ELR (cell line): ENCODE measurements around the gene CDY2B.
"Not testable (repeated sequence)": the region's sequence is repeated elsewhere in the genome, so short reads cannot be mapped to it uniquely, and the experiment has no call there.

Experiments
- DNase-seq: peaks from one replicate; pipeline ENCODE4 v3.0.0-alpha.2; 2015; ENCODE audit warnings: low read depth

The CDY2B gene, protein sequence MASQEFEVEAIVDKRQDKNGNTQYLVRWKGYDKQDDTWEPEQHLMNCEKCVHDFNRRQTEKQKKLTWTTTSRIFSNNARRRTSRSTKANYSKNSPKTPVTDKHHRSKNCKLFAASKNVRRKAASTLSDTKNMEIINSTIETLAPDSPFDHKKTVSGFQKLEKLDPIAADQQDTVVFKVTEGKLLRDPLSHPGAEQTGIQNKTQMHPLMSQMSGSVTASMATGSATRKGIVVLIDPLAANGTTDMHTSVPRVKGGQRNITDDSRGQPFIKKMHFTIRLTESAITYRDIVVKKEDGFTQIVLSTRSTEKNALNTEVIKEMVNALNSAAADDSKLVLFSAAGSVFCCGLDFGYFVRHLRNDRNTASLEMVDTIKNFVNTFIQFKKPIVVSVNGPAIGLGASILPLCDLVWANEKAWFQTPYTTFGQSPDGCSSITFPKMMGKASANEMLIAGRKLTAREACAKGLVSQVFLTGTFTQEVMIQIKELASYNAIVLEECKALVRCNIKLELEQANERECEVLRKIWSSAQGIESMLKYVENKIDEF

DNA sequence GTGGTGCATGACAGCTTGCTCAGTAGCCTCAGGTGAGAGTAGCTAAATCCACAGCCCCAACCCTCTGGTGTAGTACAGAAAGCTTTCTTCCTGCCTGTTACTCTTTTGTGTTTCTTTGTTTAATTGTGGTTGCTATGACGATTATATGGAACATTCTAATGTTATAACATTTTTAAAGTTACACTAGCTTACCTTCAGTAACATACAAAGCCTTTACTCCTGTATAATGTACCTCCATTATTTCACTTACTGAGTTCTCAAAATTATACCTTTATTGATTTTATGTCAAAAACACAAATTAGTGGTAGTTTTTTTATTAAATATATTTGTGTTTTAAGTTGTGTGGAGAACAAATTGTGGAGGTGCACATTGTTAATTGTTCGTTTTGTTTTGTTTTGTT lies at the start of gene CDY2B:
TSS of gene CDY2B (minus strand) at position 101 of the 400 bp plus-strand sequence. CDS start 328 bp downstream, outside the sequence.
- DNase-seq: not testable (repeated sequence)

DNA sequence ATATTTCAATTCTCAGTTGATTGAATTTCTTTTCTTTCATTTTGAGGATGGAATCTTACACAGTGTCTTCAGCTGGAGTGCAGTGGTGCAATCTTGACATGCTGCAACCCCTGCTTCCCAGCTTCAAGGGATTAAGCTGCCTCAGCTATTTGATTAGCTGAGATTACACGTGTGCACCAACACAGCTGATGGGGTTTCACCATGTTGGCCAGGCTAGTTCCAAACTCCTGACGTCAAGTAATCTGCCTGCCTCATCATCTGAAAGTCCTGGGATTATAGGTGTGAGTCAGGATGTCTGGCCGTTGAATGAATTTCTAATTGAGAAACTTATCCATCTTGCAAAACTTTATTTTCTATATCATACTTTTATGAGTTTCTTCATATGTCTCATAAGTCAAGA lies 28.0 kb upstream of the CDY2B start:
- DNase-seq: not testable (repeated sequence)

DNA sequence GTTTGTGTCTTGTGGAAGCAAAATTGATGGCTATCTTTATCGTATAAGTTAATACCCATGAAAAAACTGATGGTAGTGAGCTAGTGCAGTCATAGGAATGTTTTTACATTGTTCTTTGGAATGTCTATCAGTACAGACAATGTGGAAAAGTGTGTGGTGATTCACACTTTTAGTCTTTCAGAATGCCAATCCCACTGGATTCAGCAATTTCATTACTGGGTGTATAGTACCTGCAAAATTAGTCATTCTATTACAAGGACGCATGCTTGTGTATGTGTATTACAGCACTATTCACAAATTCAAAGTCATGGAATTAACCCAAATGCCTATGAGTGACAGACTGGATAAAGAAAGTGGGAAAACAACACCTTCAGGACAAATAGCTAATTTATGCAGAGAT lies 27.3 kb upstream of the CDY2B start:
- not testable (repeated sequence) for DNase-seq

DNA sequence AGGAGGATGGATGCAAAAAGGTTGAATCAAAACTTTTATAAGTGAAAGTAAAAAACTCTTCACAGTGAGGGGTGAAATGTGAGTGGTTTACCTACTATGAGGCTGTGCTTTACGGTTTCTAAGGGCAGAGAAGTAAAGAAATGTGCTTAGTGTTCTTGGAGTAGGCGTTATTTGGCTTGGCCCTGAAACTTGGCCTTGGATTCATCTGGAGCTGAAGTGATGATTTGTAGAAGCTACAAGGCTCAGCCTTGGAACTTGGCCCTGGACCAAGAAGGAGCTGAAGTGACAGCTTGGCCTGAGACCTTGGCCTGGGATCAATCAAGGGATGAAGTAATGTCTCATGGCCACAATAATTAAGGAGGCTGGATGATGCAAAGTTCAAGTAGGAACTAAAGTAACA lies 1.7 kb upstream of the CDY2B start:
- not testable (repeated sequence) for DNase-seq

DNA sequence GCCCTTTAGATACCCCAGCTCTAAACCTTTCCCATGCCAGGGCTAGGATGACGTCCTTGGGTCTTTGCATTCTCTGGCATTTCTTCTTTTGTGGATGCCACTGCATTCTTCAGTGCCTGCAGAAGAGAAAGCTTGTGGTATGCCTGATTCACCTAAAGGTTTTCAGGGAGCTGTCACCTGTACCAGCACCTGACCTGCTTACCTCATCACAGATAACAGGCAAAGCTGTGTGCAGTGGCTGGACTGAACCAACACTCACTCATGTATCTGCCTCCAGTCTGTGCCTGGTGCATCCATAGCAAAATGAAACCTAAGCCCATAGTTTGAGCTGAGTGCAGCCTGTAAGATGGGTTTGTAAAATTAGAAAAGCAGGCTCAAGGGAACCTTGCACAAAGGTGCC lies 3.3 kb downstream of the CDY2B start:
- DNase-seq: not testable (repeated sequence)

DNA sequence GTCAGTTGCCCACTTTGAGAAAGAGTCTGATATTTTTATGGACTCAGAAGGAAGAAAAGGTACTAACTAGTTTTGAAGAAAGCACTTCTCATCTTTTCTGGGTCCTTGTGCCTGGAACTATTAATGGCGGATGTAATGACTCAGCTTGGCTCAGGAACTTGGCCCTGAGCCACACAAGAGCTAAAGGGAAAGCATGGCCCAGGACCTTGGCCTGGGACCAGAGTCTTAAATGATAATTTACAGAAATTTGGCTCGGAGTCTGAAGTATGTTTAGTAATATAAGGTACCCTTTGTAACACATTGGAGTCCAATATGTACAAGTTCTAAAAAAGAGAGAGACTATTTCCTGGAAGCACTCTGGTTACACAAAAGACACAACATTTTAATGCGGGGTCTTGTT lies 4.6 kb downstream of the CDY2B start:
- DNase-seq: not testable (repeated sequence)

DNA sequence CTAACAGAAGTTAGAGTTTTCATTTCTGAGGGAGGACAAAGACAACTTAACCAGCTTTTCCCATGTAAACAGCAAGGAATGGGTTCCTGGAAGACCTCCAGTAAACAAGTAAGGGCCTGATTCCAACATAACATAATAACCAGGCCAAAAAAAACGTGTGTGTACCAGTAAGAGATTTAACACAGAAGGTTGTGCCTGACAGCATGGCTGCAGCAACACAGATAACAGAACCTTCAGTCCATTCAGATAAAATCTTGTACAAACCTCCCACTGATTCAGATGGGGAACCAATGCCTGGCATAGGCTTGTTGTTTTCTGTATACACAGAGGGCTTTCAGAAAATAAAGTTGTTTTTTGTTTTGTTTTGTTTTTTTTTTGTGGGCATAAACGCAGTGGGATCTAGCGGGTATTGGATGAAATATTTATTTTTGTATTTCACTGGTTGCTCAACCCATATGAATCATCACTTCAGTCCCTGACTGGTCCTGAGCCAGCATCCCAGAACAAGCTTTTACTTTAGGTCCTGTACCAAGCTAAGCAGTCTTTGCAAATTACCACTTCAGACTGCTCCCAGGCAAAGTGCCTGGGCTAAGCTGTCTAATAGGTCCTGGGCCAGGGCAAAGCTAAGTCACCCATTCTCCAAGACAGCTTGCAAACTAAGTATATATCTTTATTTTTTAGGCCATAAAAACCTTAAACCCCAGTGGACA lies 8.7 kb downstream of the CDY2B start:
- DNase-seq: not testable (repeated sequence)

DNA sequence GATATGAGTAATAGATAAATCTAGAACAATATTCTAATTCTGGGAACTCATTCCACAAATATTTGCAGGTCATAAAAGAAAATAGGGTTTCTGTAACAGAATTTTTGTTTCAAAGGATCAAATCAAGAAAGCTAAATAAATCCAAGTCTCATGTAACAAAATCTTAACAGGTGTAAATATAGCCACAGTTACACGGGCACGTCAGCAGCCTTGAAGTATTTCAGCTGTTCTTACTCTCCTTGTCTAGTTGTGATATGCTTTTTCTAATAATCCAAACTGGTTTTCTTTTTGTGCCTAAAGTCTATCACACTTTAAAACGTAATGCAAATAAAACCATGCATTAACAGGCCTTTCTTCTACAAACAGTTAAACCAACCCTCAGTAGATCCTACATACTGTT lies 9.3 kb downstream of the CDY2B start:
- not testable (repeated sequence) for DNase-seq

DNA sequence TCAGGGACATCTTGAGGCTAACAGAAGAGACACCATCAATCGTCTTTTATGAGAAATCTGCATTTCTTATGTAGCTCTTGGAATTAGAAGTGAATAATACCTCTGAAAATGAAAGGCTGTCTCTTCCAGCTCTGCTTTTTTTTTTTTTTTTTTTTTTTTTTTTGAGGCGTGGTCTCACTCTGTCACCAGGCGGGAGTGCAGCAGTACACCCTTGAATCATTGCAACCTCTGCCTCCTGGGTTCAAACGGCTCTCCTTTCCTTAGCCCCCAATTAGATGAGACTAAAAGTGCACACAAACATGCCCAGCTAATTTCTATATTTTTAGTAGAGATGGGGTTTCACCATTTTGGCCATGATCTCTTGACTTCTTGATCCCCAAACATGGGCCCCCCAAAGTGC lies 12.2 kb downstream of the CDY2B start:
- not testable (repeated sequence) for DNase-seq

DNA sequence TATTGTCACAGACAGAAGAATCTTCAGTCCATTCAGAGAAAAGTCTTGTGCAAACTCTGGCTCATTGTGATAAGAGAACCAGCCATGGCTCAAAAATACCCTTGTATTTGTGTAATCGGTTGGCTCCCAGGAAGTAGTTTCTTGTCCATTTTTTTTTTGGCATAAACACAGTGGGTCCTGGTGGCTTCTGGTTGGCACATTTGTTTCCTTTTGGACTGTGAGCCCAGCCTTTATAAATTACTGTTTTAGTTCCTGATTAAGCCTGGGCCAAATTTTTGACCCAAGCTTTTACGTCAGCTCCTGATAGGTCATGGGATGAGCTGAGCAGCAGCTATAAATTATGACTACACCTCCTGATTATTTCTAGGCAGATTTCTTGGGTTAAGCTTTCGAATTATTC lies 19.4 kb downstream of the CDY2B start:
- not testable (repeated sequence) for DNase-seq

DNA sequence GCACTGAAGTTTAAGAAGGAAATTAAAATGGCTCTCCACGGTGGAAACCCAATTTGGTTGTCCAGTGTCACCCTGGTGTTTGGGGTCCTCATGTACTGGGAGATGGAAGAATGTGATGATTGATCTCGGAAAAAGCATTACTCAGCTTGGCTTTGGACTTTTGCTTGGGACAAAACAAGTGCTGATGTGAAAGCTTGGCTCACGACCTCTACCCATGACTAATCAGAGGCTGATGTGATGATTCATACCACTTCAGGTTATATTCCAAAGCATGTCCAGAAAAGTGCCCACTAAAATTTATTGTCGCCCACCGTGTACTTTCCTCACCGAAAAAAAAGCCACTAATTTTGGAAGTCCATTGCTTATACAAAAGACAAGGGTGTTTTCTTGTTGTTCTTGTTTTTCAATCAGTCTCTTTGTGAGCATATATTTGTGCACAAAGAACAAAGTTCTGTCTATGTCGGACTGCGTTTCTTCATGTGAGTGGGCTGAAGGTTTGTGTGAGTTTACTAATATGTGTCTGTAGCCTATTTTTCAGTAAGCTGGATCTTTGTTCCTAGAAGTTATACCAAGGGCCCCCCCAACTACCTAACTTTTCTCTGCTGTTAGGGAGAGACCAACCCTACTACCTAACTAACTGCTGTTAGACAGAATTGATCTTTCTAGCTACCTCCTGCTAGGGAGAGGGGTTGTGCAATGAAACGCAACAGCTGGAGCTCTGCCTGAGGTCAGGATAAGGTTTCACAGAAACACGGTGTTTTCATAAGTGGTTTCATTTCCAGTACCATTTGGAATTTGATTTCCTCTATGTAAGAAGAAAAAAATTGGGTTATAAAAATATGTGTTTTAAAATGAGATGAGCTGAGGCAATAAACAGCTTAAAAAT lies 22.8 kb downstream of the CDY2B start:
- not testable (repeated sequence) for DNase-seq

DNA sequence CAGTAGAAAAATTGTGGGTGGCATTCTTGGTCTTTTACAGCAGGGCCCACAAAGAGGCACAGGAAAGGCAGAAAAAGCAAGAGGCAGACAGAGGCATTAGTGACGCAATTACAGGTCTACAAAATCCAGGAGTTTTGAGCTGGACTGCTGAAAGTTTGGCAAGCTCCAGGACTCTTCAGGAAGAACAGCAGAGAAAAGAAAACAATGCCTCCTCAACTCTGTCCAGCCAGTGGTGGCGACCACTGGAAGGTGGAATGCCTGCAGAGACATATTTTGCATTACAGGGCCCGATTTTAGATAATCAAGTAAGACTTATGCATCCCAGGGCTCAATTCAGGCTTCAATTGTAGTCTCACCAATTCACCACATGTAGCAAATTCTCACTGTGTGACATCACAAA lies 23.5 kb downstream of the CDY2B start:
- not testable (repeated sequence) for DNase-seq

DNA sequence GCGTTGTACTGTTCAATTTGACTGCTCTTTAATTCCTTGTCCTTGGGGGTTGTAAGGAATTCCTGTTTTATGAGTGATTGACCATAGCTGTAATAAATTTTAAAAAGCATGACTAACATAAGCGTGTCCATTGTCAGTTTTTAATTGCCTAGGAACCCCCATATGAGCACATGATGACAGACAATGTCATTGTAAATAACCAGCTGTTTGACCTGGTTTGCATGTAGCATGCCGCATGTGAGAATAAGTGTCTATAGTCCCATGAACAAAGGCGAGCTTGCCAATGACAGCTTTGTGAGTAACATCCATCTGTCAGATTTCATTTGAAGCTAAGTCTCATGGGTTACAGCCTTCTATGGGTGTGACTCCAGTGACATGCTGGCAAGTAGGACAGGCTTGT lies 30.9 kb downstream of the CDY2B start:
- not testable (repeated sequence) for DNase-seq

DNA sequence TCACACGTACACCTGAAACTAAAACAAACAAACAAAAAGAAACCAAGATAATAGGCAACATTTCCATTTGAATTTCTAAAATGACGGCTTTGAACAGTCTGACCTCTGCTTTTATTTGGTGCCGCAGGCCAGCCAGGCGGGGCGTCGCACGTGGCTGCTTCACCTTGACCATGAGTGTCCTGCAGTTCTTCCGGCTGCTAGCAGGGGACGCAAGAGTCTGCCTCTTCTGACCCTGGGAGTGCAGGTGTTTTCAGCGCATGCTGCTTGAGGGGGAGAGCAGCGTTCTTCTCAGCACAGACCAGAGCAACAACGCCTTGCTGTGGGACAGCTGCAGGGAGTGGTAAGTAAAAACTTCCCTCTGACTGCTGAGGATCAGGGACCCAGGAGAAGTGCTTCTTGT lies 47.9 kb downstream of the CDY2B start:
- not testable (repeated sequence) for DNase-seq
